Mesothelial cell of epicardium (in vitro differentiated cells): ENCODE data around the gene ITPA. TPM values are rescaled to one million over a fixed set of nuclear protein-coding genes. Genes with fewer than 3 reads are reported as not detected.
A peak's percentile ranks its signal among the peaks of the same experiment; 100 is the strongest.

Experiments
- DNase-seq, 2 experiments: peaks; one replicate each; pipeline ENCODE4 v3.0.0; 2021; ENCODE audit warnings: low spot score in 2 of 2; ENCODE audit not compliant: unreplicated experiment in 2 of 2
- H3K27ac Mint-ChIP-seq: 2 replicates; pipeline ENCODE4 v1.8.0; 2021; ENCODE audit warnings: mixed read lengths
- H3K27me3 Mint-ChIP-seq: 2 replicates; pipeline ENCODE4 v1.8.0; 2021; ENCODE audit warnings: low read depth, mixed read lengths
- H3K36me3 Mint-ChIP-seq: 2 replicates; pipeline ENCODE4 v1.8.0; 2021; ENCODE audit warnings: mixed read lengths
- H3K4me1 Mint-ChIP-seq: 2 replicates; pipeline ENCODE4 v1.8.0; 2021; ENCODE audit warnings: mixed read lengths
- H3K4me3 Mint-ChIP-seq: 2 replicates; pipeline ENCODE4 v1.8.0; 2021; ENCODE audit warnings: mild to moderate bottlenecking, moderate library complexity, mixed read lengths
- H3K9me3 Mint-ChIP-seq: 2 replicates; pipeline ENCODE4 v1.8.0; 2021; ENCODE audit warnings: mixed read lengths
- CTCF ChIP-seq: fragments of 200-600 bp; sonication (generic); IDR thresholded peaks from one replicate; pipeline ENCODE4 v1.5.0; 2021; ENCODE audit warnings: antibody characterized with exemption; ENCODE audit not compliant: unreplicated experiment
- total RNA-seq: library from RNA; stranded (reverse); gene quantifications from 3 replicates; pipeline ENCODE4 v1.2.1, GENCODE V29; 2021

Gene ITPA
- total RNA-seq, 1 donor from 2014 or later, result 57.6 TPM

DNA sequence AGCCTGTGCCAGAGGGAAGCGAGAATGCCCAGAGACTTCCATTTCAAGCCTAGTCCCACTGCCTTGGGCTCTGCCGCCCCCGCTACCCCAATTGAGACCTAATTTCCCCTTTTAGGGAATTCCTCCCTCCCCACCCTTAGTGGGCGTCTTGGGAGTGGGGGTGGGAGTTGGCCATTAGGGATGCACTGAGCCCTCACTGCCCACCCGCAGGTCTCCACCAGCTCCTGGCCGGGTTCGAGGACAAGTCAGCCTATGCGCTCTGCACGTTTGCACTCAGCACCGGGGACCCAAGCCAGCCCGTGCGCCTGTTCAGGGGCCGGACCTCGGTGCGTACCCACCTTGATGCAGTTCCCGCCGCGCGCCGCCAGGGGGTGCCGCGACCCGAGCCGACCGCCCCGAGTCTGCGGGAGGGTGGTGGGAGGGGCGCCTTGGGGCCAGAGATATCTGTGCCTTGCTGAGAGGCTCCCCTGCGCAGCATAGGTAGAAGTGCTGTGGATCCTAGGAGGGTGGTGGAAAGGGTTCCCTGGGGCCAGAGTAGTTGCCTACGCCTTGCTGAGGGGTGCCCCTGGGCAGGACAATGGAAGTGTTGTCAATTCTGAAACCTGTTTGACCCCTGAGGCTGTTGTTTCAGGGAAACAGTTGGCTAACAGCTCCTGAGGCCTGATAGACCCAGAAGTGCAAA is 9.2 kb downstream of the ITPA start:
- DNase-seq, result peak in 1 of 2 experiments; percentile 77
- no peak overlapping the region for H3K4me3 Mint-ChIP-seq
- no peaks in the 10 kb centered on the region for H3K9me3 Mint-ChIP-seq
- no peaks in the 10 kb centered on the region for H3K27me3 Mint-ChIP-seq
- peak; percentile 99 for TF ChIP-seq CTCF
- H3K27ac Mint-ChIP-seq, result no peak overlapping the region
- H3K4me1 Mint-ChIP-seq, result no peaks in the 10 kb centered on the region
- peaks cover 14% of the 10 kb centered on the region for H3K36me3 Mint-ChIP-seq

DNA sequence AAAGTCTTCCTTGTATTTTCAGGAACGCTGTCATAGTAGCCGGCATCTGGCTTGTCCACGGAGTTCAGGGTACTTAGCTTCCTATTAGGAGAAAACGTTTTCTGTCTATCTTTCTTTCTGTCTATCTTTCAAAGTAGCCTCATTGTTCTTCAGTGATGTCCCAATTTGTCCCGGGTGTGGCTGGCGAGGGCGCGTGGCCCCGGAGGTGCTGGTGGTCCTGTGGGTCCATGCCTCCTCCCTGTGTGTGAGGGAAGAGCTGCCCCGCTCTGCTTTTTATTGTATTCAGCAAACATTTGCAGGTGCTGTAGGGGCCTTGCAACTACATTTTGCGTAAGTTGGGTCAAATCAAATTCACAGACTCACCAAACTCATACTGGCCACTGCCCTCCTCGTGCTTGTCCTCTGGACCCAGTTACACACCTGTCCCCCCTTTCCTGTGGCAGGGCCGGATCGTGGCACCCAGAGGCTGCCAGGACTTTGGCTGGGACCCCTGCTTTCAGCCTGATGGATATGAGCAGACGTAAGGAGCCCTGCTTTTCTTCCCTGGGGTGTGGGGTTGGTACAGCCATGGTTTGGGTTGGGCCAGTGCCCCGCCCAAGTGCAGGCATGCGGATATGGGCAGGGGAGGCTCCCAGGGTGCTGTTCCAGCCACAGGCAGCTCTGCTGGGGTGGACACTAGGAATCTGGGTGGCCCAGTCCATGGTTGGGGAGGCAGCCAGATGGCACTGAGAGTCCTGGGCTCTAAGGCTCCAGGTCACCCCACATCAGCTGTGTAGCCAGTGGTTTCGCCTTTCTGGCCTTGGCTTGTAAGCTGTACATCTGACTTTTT is 12.3 kb downstream of the ITPA start:
- TF ChIP-seq CTCF, result no peak
- Mint-ChIP-seq H3K27ac (no peak overlapping the region), H3K36me3 (peaks cover 8% of the 10 kb centered on the region), H3K4me1 (peaks cover 7% of the 10 kb centered on the region), H3K27me3 (no peaks in the 10 kb centered on the region), H3K9me3 (no peaks in the 10 kb centered on the region), H3K4me3 (no peak overlapping the region)
- DNase-seq, result no peak

GRCh38 chr20:3222635-3223600 is 13.6 kb downstream of the ITPA start:
- Mint-ChIP-seq H3K9me3 (no peaks in the 10 kb centered on the region), H3K4me3 (no peak overlapping the region)

GRCh38 chr20:3223651-3223993 is 14.3 kb downstream of the ITPA start:
- peaks cover 8% of the 10 kb centered on the region for H3K4me1 Mint-ChIP-seq
- no peak overlapping the region for H3K27ac Mint-ChIP-seq

More at GRCh38 chr20:3222635-3223600, 13.6 kb downstream of the ITPA start:
- DNase-seq, result no peak
- Mint-ChIP-seq H3K27ac (no peak overlapping the region), H3K4me1 (peaks cover 8% of the 10 kb centered on the region), H3K36me3 (peaks cover 8% of the 10 kb centered on the region), H3K27me3 (no peaks in the 10 kb centered on the region)
- no peak for TF ChIP-seq CTCF

More at GRCh38 chr20:3223651-3223993, 14.3 kb downstream of the ITPA start:
- TF ChIP-seq CTCF, result no peak
- Mint-ChIP-seq H3K27me3 (no peaks in the 10 kb centered on the region), H3K9me3 (no peaks in the 10 kb centered on the region), H3K36me3 (peaks cover 8% of the 10 kb centered on the region), H3K4me3 (no peak overlapping the region)
- DNase-seq, result no peak
